Left lung (tissue), 10 donors: ENCODE results near the gene PHLDB3. TPM values are rescaled to one million over a fixed set of nuclear protein-coding genes. Genes with fewer than 3 reads are reported as not detected.

Experiments used
- ATAC-seq: fragments of 200-7000 bp; cut with Tn5 transposase; one replicate; pipeline ENCODE4 v1.9.1; 2020; ENCODE audit warnings: moderate library complexity
- DNase-seq, 4 donors: peaks; one replicate each; pipeline ENCODE4 v3.0.0-alpha.2; 2013 to 2020
- H3K27ac ChIP-seq, 2 donors: fragments of 200-600 bp; sonication (generic) in 1 of 2; one replicate each; pipeline versions ENCODE4 v1.5.0 to v1.8.0; 2020 to 2021
- H3K27me3 ChIP-seq, 2 donors: fragments of 200-600 bp; sonication (generic) in 1 of 2; one replicate each; pipeline versions ENCODE4 v1.5.0 to v1.8.0; 2020 to 2021
- H3K36me3 ChIP-seq, 2 donors: fragments of 200-600 bp; sonication (generic) in 1 of 2; one replicate each; pipeline versions ENCODE4 v1.5.0 to v1.8.0; 2020 to 2021
- H3K4me1 ChIP-seq, 2 donors: fragments of 200-600 bp; one replicate each; pipeline ENCODE4 v1.8.0; 2021
- H3K4me3 ChIP-seq, 2 donors: fragments of 200-600 bp; sonication (generic) in 1 of 2; one replicate each; pipeline versions ENCODE4 v1.5.0 to v1.8.0; 2020 to 2021; ENCODE audit warnings: mild to moderate bottlenecking in 1 of 2
- H3K9me3 ChIP-seq, 2 donors: fragments of 200-600 bp; sonication (generic) in 1 of 2; one replicate each; pipeline versions ENCODE4 v1.5.0 to v1.8.0; 2020 to 2021
- CTCF ChIP-seq, 2 donors: fragments of 200-600 bp; sonication (generic) in 1 of 2; IDR thresholded peaks; one replicate each; pipeline versions ENCODE4 v1.5.0 to v1.8.0; 2021; ENCODE audit warnings: antibody characterized with exemption in 2 of 2
- intact Hi-C, 2 donors: fragments of 100-400 bp; cut with DNase I; formaldehyde crosslinking; loops; one replicate each; pipeline versions ENCODE4 v1.11.2 to v1.14.2; 2022
- polyA plus RNA-seq, 6 donors: library from polyadenylated mRNA; unstranded; fragments of 120-200 nt; gene quantifications; one replicate each; pipeline ENCODE4 v1.2.1, GENCODE V29; 2013; ENCODE audit not compliant: insufficient read length in 6 of 6
- total RNA-seq, 2 donors: library from RNA; stranded (reverse); fragmentation: NEBNext Ultra II Directional; extraction: Animal tissue kit (Norgen Biotek cat#: 25700); gene quantifications; one replicate each; pipeline ENCODE4 v1.2.1, GENCODE V29; 2021
- donor health status: DM: no; HTN: yes; CAD: no.
- donor health status: DM: no; HTN: no; CAD: no.

PHLDB3 gene
- total and polyA plus RNA-seq, 8 donors = 4.5 to 13.3 (median 9.8) TPM

GRCh38 chr19:43463381-43464133 lies 41.0 kb downstream of the PHLDB3 start:
- Histone ChIP-seq H3K36me3 (no peaks in the 10 kb centered on the region), H3K4me3 (peak overlapping the region; percentile 50 to 66), H3K4me1 (peaks cover 4 to 38% of the 10 kb centered on the region in 2 donors), H3K27me3 (peaks cover 0 to 20% of the 10 kb centered on the region in 2 donors), H3K9me3 (no peaks in the 10 kb centered on the region), H3K27ac (peak overlapping the region; percentile 62 to 70)
- no peak for TF ChIP-seq CTCF (IDR thresholded peaks at IDR 0.05)
- DNase-seq (peak; percentile 88 to 99 (median 96)), ATAC-seq (peak; percentile 96)
- intact Hi-C loops = no loop called here

GRCh38 chr19:43462785-43463380 lies 41.7 kb downstream of the PHLDB3 start:
- intact Hi-C loops = no loop called here

GRCh38 chr19:43462383-43462782 lies 42.2 kb downstream of the PHLDB3 start:
- Histone ChIP-seq H3K36me3 (no peaks in the 10 kb centered on the region), H3K27me3 (peaks cover 0 to 20% of the 10 kb centered on the region in 2 donors), H3K4me3 (no peak overlapping the region), H3K27ac (no peak overlapping the region), H3K4me1 (peaks cover 4 to 31% of the 10 kb centered on the region in 2 donors), H3K9me3 (no peaks in the 10 kb centered on the region)
- ATAC-seq = no peak
- intact Hi-C loops = no loop called here
- DNase-seq = no peak
- TF ChIP-seq CTCF (IDR thresholded peaks at IDR 0.05) = no peak

More at GRCh38 chr19:43462785-43463380, 41.7 kb downstream of the PHLDB3 start:
- Histone ChIP-seq H3K27ac (peak overlapping the region in 1 of 2 donors; percentile 70), H3K9me3 (no peaks in the 10 kb centered on the region), H3K4me1 (peaks cover 4 to 36% of the 10 kb centered on the region in 2 donors), H3K4me3 (peak overlapping the region; percentile 50 to 66), H3K27me3 (peaks cover 0 to 20% of the 10 kb centered on the region in 2 donors), H3K36me3 (no peaks in the 10 kb centered on the region)
- TF ChIP-seq CTCF (IDR thresholded peaks at IDR 0.05) = no peak
- DNase-seq (no peak), ATAC-seq (no peak)

- Histone ChIP-seq H3K27me3 (peaks cover 0 to 20% of the 10 kb centered on the region in 2 donors), H3K36me3 (no peaks in the 10 kb centered on the region), H3K4me1 (peaks cover 4 to 27% of the 10 kb centered on the region in 2 donors), H3K9me3 (no peaks in the 10 kb centered on the region), H3K4me3 (no peak overlapping the region), H3K27ac (no peak overlapping the region)
- intact Hi-C loops = no loop called here
- no peak for DNase-seq
- no peak for ATAC-seq
- no peak for TF ChIP-seq CTCF (IDR thresholded peaks at IDR 0.05)
These were observed 43.2 kb downstream of the PHLDB3 start for GRCh38 chr19:43461303-43461702.

GRCh38 chr19:43460362-43461016 lies 44.1 kb downstream of the PHLDB3 start:
- TF ChIP-seq CTCF (IDR thresholded peaks at IDR 0.05) = no peak
- intact Hi-C loops = no loop called here
- H3K27ac ChIP-seq = no peak overlapping the region
- peaks cover 0 to 14% of the 10 kb centered on the region in 2 donors for H3K27me3 ChIP-seq
- no peak for DNase-seq
- no peak overlapping the region for H3K4me3 ChIP-seq
- no peaks in the 10 kb centered on the region for H3K9me3 ChIP-seq
- no peak for ATAC-seq
- no peaks in the 10 kb centered on the region for H3K36me3 ChIP-seq
- peaks cover 4 to 27% of the 10 kb centered on the region in 2 donors for H3K4me1 ChIP-seq
